Parathyroid adenoma (tissue), 2 donors: ENCODE data around the gene GTF2A2.

ENCODE experiments used
- H2AFZ ChIP-seq: fragments of 300-600 bp; sonication (generic); one replicate; pipeline ENCODE4 v1.7.0; 2017; ENCODE audit warnings: antibody characterized with exemption, mild to moderate bottlenecking
- H3K27ac ChIP-seq: fragments of 300-600 bp; sonication (generic); one replicate; pipeline ENCODE4 v1.7.0; 2017
- H3K27me3 ChIP-seq: fragments of 300-600 bp; sonication (generic); one replicate; pipeline ENCODE4 v1.7.0; 2017; ENCODE audit warnings: low read length; ENCODE audit not compliant: control insufficient read depth, insufficient read depth
- H3K36me3 ChIP-seq: fragments of 300-600 bp; sonication (generic); one replicate; pipeline ENCODE4 v1.7.0; 2017; ENCODE audit warnings: low read length; ENCODE audit not compliant: control insufficient read depth, insufficient read depth
- H3K4me1 ChIP-seq: fragments of 300-600 bp; sonication (generic); one replicate; pipeline ENCODE4 v1.7.0; 2017; ENCODE audit warnings: control low read depth
- H3K4me2 ChIP-seq: fragments of 300-600 bp; sonication (generic); one replicate; pipeline ENCODE4 v1.7.0; 2017; ENCODE audit warnings: low read length
- H3K4me3 ChIP-seq: fragments of 300-600 bp; sonication (generic); one replicate; pipeline ENCODE4 v1.7.0; 2017; ENCODE audit warnings: low read depth, low read length
- H3K79me2 ChIP-seq: fragments of 300-600 bp; sonication (generic); one replicate; pipeline ENCODE4 v1.7.0; 2017; ENCODE audit warnings: control low read depth
- H3K9ac ChIP-seq: fragments of 300-600 bp; sonication (generic); one replicate; pipeline ENCODE4 v1.7.0; 2017; ENCODE audit warnings: mild to moderate bottlenecking
- H3K9me3 ChIP-seq: fragments of 300-600 bp; sonication (generic); one replicate; pipeline ENCODE4 v1.7.0; 2017; ENCODE audit warnings: low read length; ENCODE audit not compliant: control insufficient read depth
- CTCF ChIP-seq: fragments of 300-600 bp; sonication (generic); IDR thresholded peaks from one replicate; pipeline ENCODE4 v1.7.0; 2017; ENCODE audit warnings: antibody characterized with exemption, mild to moderate bottlenecking
- donor health status: primary hyperparathyroidism.

The GTF2A2 gene

DNA sequence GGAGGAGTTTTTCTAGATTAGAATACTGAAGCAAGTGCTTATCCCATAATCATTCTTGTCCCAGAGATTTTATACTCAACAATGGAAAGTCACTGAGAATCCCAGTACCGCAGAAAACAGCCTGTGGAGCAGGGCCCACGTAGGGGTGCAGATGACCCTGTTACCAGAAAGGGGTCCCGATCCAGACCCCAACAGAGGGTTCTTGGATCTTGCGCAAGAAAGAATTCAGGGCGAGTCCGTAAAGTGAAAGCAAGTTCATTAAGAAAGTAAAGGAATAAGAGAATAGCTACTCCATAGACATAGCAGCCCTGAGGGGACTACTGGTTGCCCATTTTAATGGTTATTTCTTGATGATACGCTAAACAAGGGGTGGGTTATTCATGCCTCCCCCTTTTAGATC, 43.2 kb downstream of the GTF2A2 start:
- Histone ChIP-seq H3K27ac (no peak overlapping the region), H3K79me2 (no peaks in the 10 kb centered on the region), H2AFZ (no peak overlapping the region), H3K4me1 (no peaks in the 10 kb centered on the region), H3K9ac (no peak overlapping the region), H3K9me3 (no peaks in the 10 kb centered on the region), H3K4me2 (no peak overlapping the region), H3K36me3 (no peaks in the 10 kb centered on the region), H3K4me3 (no peak overlapping the region), H3K27me3 (no peaks in the 10 kb centered on the region)
- no peak for TF ChIP-seq CTCF

GRCh38 chr15:59611276-59612260, 45.7 kb downstream of the GTF2A2 start, which contains the start of gene GCNT3:
Gene GCNT3, plus strand, starts transcription at chr15:59611783. Its CDS starts 6,456 bp downstream, at chr15:59618239.
- H3K4me3 ChIP-seq = no peak within 1 kb of the TSS
- no peak within 1 kb of the TSS for H3K9ac ChIP-seq
- H3K9me3 ChIP-seq = no peaks in the 10 kb centered on the region
- H3K36me3 ChIP-seq = no peaks in the 10 kb centered on the region
- no peaks in the 10 kb centered on the region for H3K4me1 ChIP-seq
- no peaks in the 10 kb centered on the region for H3K79me2 ChIP-seq
- H3K4me2 ChIP-seq = no peak within 1 kb of the TSS
- no peak within 1 kb of the TSS for H3K27ac ChIP-seq
- H2AFZ ChIP-seq = no peak within 1 kb of the TSS
- H3K27me3 ChIP-seq = no peaks in the 10 kb centered on the region
- no peak for TF ChIP-seq CTCF

DNA sequence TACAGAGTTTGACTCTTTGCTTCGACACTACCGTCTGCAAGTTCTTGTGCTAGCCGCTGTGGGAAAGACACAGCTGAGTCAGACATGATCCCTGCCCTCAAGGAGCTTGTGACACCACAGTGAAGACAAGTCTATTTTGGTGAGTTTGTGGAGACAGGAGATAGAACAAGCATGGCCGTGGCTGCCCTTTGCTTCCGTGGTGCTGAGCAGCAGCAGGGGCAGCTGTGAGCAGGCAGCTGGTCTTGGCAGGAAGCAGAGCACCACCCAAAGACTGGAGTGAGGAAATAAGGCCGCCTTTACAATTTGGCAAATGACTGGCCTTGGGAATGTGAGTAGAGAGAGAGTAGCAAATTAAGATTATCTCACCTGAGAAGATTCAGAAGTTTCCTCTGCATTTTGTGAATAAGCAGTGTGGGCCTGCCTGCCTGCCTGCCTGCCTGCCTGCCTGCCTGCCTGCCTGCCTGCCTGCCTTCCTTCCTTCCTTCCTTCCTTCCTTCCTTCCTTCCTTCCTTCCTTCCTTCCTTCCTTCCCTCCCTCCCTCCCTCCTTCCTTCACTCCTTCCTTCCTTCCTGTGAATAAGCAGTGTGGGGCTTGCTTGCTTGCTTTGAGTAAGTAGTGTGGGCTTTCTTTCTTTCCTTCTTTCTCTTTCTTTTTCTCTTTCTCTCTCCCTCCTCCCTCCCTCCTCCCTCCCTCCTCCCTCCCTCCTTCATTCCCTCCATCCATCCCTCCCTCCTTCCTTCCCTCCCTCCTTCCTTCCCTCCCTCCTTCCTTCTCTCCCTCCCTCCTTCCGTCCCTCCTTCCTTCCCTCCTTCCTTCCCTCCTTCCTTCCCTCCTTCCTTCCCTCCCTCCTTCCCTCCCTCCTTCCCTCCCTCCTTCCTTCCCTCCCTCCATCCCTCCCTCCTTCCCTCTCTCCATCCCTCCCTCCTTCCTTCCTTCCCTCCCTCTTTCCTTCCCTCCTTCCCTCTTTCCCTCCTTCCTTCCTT, 47.3 kb downstream of the GTF2A2 start:
- no peak overlapping the region for H3K4me3 ChIP-seq
- no peaks in the 10 kb centered on the region for H3K27me3 ChIP-seq
- no peak overlapping the region for H3K9ac ChIP-seq
- no peaks in the 10 kb centered on the region for H3K36me3 ChIP-seq
- no peaks in the 10 kb centered on the region for H3K79me2 ChIP-seq
- no peak overlapping the region for H3K4me2 ChIP-seq
- H3K4me1 ChIP-seq = no peaks in the 10 kb centered on the region
- no peak overlapping the region for H2AFZ ChIP-seq
- no peak overlapping the region for H3K27ac ChIP-seq
- no peaks in the 10 kb centered on the region for H3K9me3 ChIP-seq
- no peak for TF ChIP-seq CTCF

DNA sequence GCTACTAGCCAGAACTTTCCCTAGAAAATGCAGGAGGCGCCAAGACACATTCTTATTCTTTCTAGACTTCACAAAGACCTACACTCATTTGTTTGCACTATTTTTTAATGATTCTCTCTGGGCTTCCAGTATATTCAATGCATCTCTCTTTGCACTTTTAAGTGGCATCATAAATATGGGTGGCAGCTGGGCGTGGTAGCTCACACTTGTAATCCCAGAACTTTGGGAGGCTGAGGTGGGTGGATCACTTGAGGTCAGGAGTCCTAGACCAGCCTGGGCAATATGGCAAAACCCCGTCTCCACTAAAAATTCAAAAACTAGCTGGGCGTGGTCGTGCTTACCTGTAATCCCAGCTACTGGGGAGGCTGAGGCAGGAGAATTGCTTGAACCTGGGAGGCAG, 51.3 kb downstream of the GTF2A2 start:
- Histone ChIP-seq H3K27me3 (no peaks in the 10 kb centered on the region), H3K79me2 (no peaks in the 10 kb centered on the region), H3K9ac (no peak overlapping the region), H3K36me3 (no peaks in the 10 kb centered on the region), H3K4me2 (no peak overlapping the region), H2AFZ (no peak overlapping the region), H3K4me3 (no peak overlapping the region), H3K4me1 (no peaks in the 10 kb centered on the region), H3K27ac (no peak overlapping the region), H3K9me3 (no peaks in the 10 kb centered on the region)
- no peak for TF ChIP-seq CTCF
